Hematopoietic multipotent progenitor cell treated with erythropoietin and hydrocortisone succinate and interleukin-3 and kit ligand, for 4 days (in vitro differentiated cells): Measurements from ENCODE around the gene USO1.
"Not testable (repeated sequence)": the region's sequence is repeated elsewhere in the genome, so short reads cannot be mapped to it uniquely, and the experiment has no call there.

Experiments
- DNase-seq: peaks from one replicate; pipeline ENCODE4 v3.0.0-alpha.2; 2015

The USO1 gene

GRCh38 chr4:75715105-75715799 is 9.1 kb upstream of the USO1 start:
- peak; percentile 19 for DNase-seq

DNA sequence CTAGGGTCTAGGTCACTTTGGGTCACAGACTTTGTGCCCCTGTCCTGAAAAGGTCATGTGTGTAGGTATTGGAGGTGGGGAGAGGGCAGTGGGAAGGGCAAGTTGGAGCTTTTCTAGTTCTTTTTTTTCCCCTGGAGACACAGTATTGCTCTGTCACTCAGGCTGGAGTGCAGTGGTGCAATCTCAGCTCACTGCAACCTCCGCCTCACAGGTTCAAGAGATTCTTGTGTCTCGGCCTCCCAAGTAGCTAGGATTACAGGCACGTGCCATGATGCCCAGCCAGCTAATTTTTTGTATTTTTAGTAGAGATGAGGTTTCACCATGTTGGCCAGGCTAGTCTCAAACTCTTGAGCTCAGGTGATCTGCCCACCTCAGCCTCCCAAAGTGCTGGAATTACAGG is 8.3 kb upstream of the USO1 start:
- DNase-seq, result not testable (repeated sequence)

GRCh38 chr4:75717408-75717807 is 7.0 kb upstream of the USO1 start:
- no peak for DNase-seq

DNA sequence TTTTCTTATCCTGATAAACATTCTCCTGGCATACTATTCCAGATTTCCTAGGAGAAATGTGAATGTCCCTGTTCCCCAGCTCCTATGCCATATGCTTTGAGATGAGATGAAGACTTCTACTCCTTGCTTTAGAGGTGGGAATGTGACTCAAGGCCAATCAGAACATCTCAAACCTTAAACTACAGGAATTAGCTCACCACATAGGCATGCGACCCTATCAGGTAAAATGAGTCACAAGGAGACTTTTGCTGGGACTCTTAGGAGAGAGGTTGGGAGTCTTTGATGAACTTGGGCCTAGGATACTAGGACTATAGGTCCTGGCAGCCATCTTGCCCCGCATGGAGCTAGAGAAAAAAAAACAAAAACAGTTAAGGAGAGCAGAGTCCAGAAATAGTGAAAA is 5.8 kb upstream of the USO1 start:
- no peak for DNase-seq

GRCh38 chr4:75722417-75722816 is 2.0 kb upstream of the USO1 start:
- no peak for DNase-seq

- DNase-seq, result no peak
These were observed 963 bp upstream of the USO1 start for GRCh38 chr4:75723163-75724065.

GRCh38 chr4:75724867-75725724 is 719 bp downstream of the USO1 start:
- peak; percentile 84 for DNase-seq

GRCh38 chr4:75725942-75726538 is 1.7 kb downstream of the USO1 start:
- DNase-seq, result not testable (repeated sequence)

DNA sequence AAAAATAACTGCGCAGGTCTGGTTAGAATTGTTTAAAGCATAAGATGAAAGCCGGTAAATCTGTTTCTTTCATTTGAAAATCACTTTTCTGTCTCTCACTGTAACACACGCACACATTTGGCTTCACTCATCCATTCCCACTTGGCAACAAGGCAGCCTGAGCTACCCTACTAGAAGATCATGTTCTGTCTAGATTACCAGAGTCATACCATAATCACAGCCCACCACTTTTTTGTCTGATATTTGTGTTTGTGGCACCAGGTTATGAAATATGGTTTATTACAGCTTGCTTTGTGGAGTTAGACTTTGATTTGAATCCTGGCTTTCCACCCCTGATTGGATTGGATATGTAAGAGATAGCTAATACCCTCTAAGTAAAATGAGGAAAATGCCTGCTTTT is 2.2 kb downstream of the USO1 start:
- no peak for DNase-seq

- DNase-seq, result no peak
These were observed 2.7 kb downstream of the USO1 start for GRCh38 chr4:75727073-75727472.

DNA sequence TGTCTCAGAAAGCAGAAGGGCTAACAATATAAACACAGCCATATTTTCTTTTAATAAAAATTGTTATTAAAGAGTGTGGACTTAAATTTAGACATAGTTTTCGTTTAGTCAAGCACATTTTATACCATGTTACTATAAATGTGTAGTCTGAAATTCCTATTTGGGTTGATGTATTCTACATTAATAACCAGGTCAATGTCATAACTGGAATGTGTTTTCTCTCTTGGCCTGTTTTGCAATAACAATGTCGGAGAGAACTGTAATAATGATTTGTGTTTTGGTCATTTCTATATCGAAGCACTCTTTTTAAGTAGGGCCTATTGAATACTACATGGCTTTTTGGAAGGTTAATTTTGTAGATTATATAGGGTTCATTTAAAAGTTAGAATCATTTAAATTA is 5.5 kb downstream of the USO1 start:
- DNase-seq, result no peak

DNA sequence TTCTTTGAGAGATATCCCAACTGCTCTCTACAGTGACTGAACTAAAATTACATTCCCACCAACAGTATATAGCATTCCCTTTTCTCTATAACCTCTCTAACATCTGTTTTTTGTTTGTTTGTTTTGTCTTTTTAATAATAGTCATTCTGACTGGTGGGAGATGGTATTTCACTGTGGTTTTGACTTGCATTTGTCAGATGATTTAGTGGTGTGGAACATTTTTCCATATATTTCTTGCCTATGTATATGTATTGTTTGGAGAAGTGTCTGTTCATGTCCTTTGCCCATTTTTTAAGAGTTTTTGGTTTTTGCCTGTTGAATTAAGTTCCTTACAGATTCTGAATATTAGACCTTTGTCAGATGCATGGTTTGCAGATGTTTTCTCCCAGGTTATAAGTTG is 9.0 kb downstream of the USO1 start:
- no peak for DNase-seq

DNA sequence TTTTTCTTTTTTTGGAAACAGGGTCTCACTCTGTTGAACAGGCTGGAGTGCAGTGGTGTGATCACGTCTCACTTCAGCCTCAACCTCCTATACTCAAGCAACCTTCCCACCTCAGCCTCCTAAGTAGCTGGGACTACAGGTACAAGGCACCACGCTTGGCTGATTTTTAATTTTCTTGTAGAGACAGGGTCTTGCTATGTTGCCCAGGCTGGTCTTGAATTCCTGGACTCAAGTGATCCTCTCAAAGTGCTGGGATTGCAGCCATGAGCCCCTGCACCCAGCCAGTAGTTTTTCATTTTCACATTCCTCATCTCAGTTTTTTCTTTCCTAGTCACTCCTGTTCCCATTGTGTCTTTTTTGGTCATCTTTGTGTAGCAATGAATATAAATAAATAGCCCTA is 11.1 kb downstream of the USO1 start:
- no peak for DNase-seq

DNA sequence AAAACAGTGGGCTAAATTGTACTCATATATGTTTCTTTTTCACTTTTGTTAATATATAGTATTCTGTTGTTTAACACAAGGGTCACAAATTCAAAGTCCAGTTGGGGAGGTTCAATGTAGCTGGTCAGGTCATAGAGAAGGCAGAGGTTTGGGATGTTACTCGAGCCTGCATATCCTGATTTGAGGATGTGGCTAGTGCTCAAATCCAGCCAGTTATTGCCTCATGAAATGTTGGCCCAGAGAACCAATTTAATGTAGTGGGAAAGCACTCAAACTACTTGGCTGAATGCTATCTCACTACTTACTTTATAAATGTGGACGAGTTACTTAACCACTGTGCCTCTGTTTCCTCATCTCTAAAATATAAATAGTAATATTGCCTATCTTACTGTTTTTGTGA is 12.5 kb downstream of the USO1 start:
- DNase-seq, result no peak

DNA sequence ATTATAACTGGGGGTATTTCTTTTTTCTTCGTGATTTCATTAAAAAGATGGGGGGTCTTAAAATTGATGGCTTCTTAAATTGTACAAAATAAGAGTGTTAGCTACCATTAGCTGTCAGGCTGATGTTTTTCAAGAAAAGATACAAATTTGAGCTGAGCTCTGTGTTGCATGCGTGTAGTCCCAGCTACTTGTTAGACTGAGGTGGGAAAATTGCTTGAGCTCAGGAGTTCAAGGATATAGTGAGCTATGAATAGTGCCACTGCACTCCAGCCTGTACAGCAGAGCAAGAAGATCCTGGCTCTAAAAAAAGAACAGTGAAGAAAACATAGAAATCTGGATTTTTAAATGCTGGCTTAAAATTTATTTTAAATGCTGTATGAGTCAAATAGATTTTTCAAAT is 13.0 kb downstream of the USO1 start:
- DNase-seq, result no peak

GRCh38 chr4:75741027-75741426 is 16.6 kb downstream of the USO1 start:
- no peak for DNase-seq

- no peak for DNase-seq
These were observed 18.1 kb downstream of the USO1 start for GRCh38 chr4:75742451-75742850.

GRCh38 chr4:75745161-75745560 is 20.8 kb downstream of the USO1 start:
- peak; percentile 72 for DNase-seq

DNA sequence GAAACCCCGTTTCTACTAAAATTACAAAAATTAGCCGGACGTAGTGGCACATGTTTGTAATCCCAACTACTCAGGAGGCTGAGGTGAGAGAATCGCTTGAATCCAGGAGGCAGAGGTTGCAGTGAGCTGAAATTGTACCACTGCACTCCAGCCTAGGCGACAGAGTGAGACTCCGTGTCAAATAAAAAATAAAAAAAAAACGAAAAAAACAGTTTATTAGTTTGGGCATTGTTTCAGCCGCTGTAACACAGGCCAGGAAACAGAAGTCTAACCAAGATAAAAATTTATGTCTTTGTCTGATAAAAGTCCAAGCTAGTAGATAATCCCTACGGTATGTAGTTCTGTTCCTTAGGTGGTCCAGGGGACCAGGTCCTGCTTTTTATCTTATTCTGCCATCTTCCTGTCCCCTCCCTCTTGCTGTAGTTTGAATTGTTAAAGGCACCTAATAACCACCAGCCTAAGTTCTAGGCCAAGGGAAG is 21.4 kb downstream of the USO1 start:
- DNase-seq, result peak; percentile 82

DNA sequence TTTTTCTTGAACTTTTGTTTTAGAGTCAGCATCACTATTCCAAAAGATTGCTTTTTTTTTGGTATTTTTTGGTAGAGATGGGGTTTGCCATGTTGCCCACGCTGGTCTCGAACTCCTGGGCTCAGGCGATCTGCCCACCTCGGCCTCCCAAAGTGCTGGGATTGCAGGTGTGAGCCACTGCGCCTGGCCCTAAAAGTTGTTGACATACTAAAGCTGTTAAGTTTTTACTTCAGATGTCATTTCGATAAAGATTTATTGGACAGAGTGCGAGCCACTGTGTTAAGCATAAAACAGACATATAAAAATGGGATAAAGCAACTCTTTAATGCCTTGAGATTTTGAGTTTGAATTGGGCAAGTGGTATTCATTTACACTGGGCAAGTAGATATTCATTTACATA is 28.3 kb downstream of the USO1 start:
- no peak for DNase-seq

- no peak for DNase-seq
These were observed 44.7 kb downstream of the USO1 start for GRCh38 chr4:75769036-75769435.

DNA sequence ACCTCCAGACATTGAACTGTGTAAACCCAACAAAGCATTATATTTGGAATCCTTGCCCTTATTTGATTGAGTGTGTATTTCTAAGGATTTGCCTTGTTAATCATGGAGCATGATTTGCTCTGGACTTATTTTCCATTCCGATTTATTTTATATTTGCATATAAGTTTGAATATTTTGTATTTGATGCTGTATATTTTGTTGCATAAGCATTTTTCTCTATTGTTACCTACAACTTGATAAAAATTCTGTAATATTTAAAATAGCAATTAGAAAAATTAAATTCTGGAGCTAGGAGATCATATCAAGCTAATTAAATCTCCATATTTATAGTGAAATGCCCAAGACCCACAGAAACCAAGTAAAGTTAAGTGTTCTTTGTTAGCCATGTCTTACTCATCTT is 47.2 kb downstream of the USO1 start:
- no peak for DNase-seq

DNA sequence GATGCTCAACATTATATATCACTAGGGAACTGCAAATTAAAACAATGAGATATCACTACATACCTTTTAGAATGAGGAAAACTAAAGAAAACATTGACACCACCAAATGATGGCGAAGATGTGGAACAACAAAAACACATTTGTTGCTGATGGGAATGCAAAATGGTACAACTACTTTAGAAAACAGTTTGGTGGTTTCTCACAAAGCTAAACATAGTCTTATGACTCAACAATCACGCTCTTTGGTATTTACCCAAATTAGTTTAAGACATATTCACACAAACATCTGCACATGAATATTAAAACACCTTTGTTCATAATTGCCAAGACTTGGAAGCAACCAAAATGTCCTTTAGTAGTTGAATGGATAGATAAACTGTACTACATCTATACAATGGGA is 53.2 kb downstream of the USO1 start:
- no peak for DNase-seq
